ENCODE measurements around the gene SPINK6. TPM values are rescaled to one million over a fixed set of nuclear protein-coding genes. Genes with fewer than 3 reads are reported as not detected.

The SPINK6 gene
- total and polyA plus RNA-seq, 8 donors, result not detected

- intact Hi-C loops (cut with DNase I; ENCODE audit: low total_unique reads), result no loop called here
- Histone ChIP-seq H3K4me3 (no peak overlapping the region), H3K36me3 (no peaks in the 10 kb centered on the region), H3K27ac (no peak overlapping the region), H3K9me3 (no peaks in the 10 kb centered on the region), H3K27me3 (no peaks in the 10 kb centered on the region), H3K4me1 (no peaks in the 10 kb centered on the region)
- no peak for TF ChIP-seq POLR2AphosphoS5 (IDR thresholded peaks at IDR 0.05)
- TF ChIP-seq POLR2A (IDR thresholded peaks at IDR 0.05), result no peak
- TF ChIP-seq EP300 (IDR thresholded peaks at IDR 0.05), result no peak
- TF ChIP-seq, protein P1, sequence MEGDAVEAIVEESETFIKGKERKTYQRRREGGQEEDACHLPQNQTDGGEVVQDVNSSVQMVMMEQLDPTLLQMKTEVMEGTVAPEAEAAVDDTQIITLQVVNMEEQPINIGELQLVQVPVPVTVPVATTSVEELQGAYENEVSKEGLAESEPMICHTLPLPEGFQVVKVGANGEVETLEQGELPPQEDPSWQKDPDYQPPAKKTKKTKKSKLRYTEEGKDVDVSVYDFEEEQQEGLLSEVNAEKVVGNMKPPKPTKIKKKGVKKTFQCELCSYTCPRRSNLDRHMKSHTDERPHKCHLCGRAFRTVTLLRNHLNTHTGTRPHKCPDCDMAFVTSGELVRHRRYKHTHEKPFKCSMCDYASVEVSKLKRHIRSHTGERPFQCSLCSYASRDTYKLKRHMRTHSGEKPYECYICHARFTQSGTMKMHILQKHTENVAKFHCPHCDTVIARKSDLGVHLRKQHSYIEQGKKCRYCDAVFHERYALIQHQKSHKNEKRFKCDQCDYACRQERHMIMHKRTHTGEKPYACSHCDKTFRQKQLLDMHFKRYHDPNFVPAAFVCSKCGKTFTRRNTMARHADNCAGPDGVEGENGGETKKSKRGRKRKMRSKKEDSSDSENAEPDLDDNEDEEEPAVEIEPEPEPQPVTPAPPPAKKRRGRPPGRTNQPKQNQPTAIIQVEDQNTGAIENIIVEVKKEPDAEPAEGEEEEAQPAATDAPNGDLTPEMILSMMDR (IDR thresholded peaks at IDR 0.05), result no peak
- 49 to 60% (median 52%) methylated on average over 4 of the region's 4 CpGs for WGBS, 5 donors
- DNase-seq, result peak in 1 of 2 donors; percentile 1
Observed at GRCh38 chr5:148237785-148238417, 35.1 kb downstream of the SPINK6 start.

- 62 to 75% (median 73%) methylated on average over 2 of the region's 2 CpGs for WGBS, 5 donors
- H3K4me3 ChIP-seq, result no peak within 1 kb of the TSS
- TF ChIP-seq POLR2A (IDR thresholded peaks at IDR 0.05), result no peak
- TF ChIP-seq POLR2AphosphoS5 (IDR thresholded peaks at IDR 0.05), result no peak
- no peak for TF ChIP-seq EP300 (IDR thresholded peaks at IDR 0.05)
- no peaks in the 10 kb centered on the region for H3K4me1 ChIP-seq
- H3K9me3 ChIP-seq, result no peaks in the 10 kb centered on the region
- no peaks in the 10 kb centered on the region for H3K36me3 ChIP-seq
- H3K27ac ChIP-seq, result no peak within 1 kb of the TSS
- no peak for DNase-seq
- intact Hi-C loops (cut with DNase I; ENCODE audit: low total_unique reads), result no loop called here
- H3K27me3 ChIP-seq, result no peaks in the 10 kb centered on the region
Observed at GRCh38 chr5:148238418-148238794, 35.6 kb downstream of the SPINK6 start, which contains the start of gene MARCOL. Gene MARCOL, plus strand, starts transcription at chr5:148238525. Its CDS starts 73 bp downstream, at chr5:148238598.

- WGBS, 5 donors, result 68 to 77% (median 74%) methylated on average over 2 of the region's 2 CpGs
- no peak for DNase-seq
- intact Hi-C loops (cut with DNase I; ENCODE audit: low total_unique reads), result no loop called here
Observed at GRCh38 chr5:148248894-148249293, 46.1 kb downstream of the SPINK6 start.

DNA sequence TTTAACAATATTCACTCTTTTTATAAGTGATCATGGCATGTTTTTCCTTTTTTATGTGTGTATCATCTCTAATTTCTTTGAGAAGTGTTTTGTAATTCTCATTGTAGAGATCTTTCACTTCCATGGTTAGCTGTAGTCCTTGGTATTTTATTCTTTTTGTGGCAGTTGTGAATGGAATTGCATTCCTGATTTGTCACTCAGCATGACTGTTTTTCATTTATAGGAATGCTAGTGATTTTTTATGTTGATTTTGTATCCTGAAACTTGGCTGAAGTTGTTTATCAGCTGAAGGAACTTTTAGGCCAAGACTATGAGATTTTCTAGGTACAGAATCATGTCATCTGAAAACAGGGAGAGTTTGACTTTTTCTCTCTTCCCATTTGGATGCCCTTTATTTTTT lies 52.6 kb downstream of the SPINK6 start:
- H3K27me3 ChIP-seq, result no peaks in the 10 kb centered on the region
- DNase-seq, result no peak
- H3K27ac ChIP-seq, result no peak overlapping the region
- no peak overlapping the region for H3K4me3 ChIP-seq
- H3K4me1 ChIP-seq, result no peaks in the 10 kb centered on the region
- TF ChIP-seq, protein P1 (IDR thresholded peaks at IDR 0.05), result no peak
- TF ChIP-seq EP300 (IDR thresholded peaks at IDR 0.05) (no peak), POLR2AphosphoS5 (IDR thresholded peaks at IDR 0.05) (no peak), POLR2A (IDR thresholded peaks at IDR 0.05) (no peak)
- intact Hi-C loops (cut with DNase I; ENCODE audit: low total_unique reads), result no loop called here
- H3K9me3 ChIP-seq, result peaks cover 0 to 35% (median 25%) of the 10 kb centered on the region in 4 donors
- no peaks in the 10 kb centered on the region for H3K36me3 ChIP-seq

More at GRCh38 chr5:148248894-148249293, 46.1 kb downstream of the SPINK6 start:
- no peak for TF ChIP-seq POLR2AphosphoS5 (IDR thresholded peaks at IDR 0.05)
- no peak for TF ChIP-seq POLR2A (IDR thresholded peaks at IDR 0.05)
- TF ChIP-seq, protein P1 (IDR thresholded peaks at IDR 0.05), result no peak
- no peak for TF ChIP-seq EP300 (IDR thresholded peaks at IDR 0.05)
- H3K4me3 ChIP-seq, result no peak overlapping the region
- H3K4me1 ChIP-seq, result no peaks in the 10 kb centered on the region
- H3K27ac ChIP-seq, result no peak overlapping the region
- peaks cover 0 to 5% (median 0%) of the 10 kb centered on the region in 4 donors for H3K9me3 ChIP-seq
- no peaks in the 10 kb centered on the region for H3K36me3 ChIP-seq
- no peaks in the 10 kb centered on the region for H3K27me3 ChIP-seq

GRCh38 chr5:148259288-148259687 lies 56.4 kb downstream of the SPINK6 start:
- no peak overlapping the region for H3K4me3 ChIP-seq
- 86 to 96% (median 87%) methylated on average over 2 of the region's 2 CpGs for WGBS, 5 donors
- peaks cover 0 to 30% (median 25%) of the 10 kb centered on the region in 4 donors for H3K9me3 ChIP-seq
- no peaks in the 10 kb centered on the region for H3K27me3 ChIP-seq
- intact Hi-C loops (cut with DNase I; ENCODE audit: low total_unique reads), result no loop called here
- no peak overlapping the region for H3K27ac ChIP-seq
- H3K4me1 ChIP-seq, result no peaks in the 10 kb centered on the region
- DNase-seq, result no peak
- H3K36me3 ChIP-seq, result no peaks in the 10 kb centered on the region
- TF ChIP-seq EP300 (IDR thresholded peaks at IDR 0.05), result no peak
